B cell (primary cell): ENCODE data around the gene ZNF611. TPM values are rescaled to one million over a fixed set of nuclear protein-coding genes. Genes with fewer than 3 reads are reported as not detected.
"Not testable (repeated sequence)": the region's sequence is repeated elsewhere in the genome, so short reads cannot be mapped to it uniquely, and the experiment has no call there.

Source experiments
- ATAC-seq: fragments of 200-7000 bp; cut with Tn5 transposase; one replicate; pipeline ENCODE4 v1.10.0; 2021; ENCODE audit warnings: low read depth, mild to moderate bottlenecking, moderate number of reproducible peaks, moderate library complexity
- CTCF ChIA-PET: fragments of 350-600 bp; sonication (Branson Sonifier 250); formaldehyde crosslinking; loops from one replicate; lab custom pipeline; 2021; ENCODE audit warnings: antibody characterized with exemption, inconsistent platforms; lab: Charles Lee
- POLR2A ChIA-PET: fragments of 350-600 bp; sonication (Branson Sonifier 250); formaldehyde crosslinking; loops from one replicate; lab custom pipeline; 2021; ENCODE audit warnings: antibody characterized with exemption; lab: Charles Lee
- DNase-seq: peaks from one replicate; pipeline ENCODE4 v3.0.0; 2013
- H2AFZ ChIP-seq: 2 replicates; pipeline ENCODE4 v1.6.1; 2012; ENCODE audit warnings: mild to moderate bottlenecking, low read depth, low read length; ENCODE audit not compliant: insufficient read depth, poor library complexity, severe bottlenecking
- H3K27ac ChIP-seq, 2 donors: 1 replicate in 1 of 2; 2 replicates in 1 of 2; pipeline ENCODE4 v1.5.1; 2012 to 2013; ENCODE audit warnings: low read length in 2 of 2, mild to moderate bottlenecking in 2 of 2, moderate library complexity in 1 of 2
- H3K27me3 ChIP-seq, 4 experiments: fragments of 200-600 bp in 1 of 4; sonication (generic) in 1 of 4; replicated peaks in 1 of 4; 1 replicate in 2 of 4; 2 replicates in 2 of 4; pipeline versions ENCODE4 v1.6.1 to v1.7.0; 2013 to 2016; ENCODE audit warnings: low read length in 3 of 4, mild to moderate bottlenecking in 2 of 4, mixed read lengths in 1 of 4, moderate library complexity in 1 of 4; ENCODE audit not compliant: insufficient read depth in 4 of 4, control insufficient read depth in 3 of 4; ENCODE audit errors: control extremely low read depth in 1 of 4
- H3K36me3 ChIP-seq, 2 experiments: replicated peaks in 1 of 2; 1 replicate in 1 of 2; 2 replicates in 1 of 2; pipeline versions ENCODE4 v1.6.1 to v1.7.1; 2013; ENCODE audit warnings: low read length in 1 of 2; ENCODE audit not compliant: insufficient read depth in 2 of 2, control insufficient read depth in 1 of 2; ENCODE audit errors: control extremely low read depth in 1 of 2, extremely low read depth in 1 of 2
- H3K4me1 ChIP-seq, 2 donors: fragments of 200-600 bp in 1 of 2; sonication (generic) in 1 of 2; 1 replicate in 1 of 2; 2 replicates in 1 of 2; pipeline versions ENCODE4 v1.5.1 to v1.6.1; 2013 to 2017; ENCODE audit warnings: low read length in 2 of 2; ENCODE audit not compliant: control insufficient read depth in 2 of 2, insufficient read depth in 2 of 2
- H3K4me2 ChIP-seq: replicated peaks from 2 replicates; pipeline ENCODE3; 2012; ENCODE audit warnings: mild to moderate bottlenecking, low read depth, low read length; ENCODE audit not compliant: poor library complexity, severe bottlenecking
- H3K4me3 ChIP-seq, 5 experiments: fragments of 200-600 bp in 1 of 5; sonication (generic) in 1 of 5; 1 replicate in 3 of 5; 2 replicates in 2 of 5; pipeline versions ENCODE4 v1.5.1 to v1.7.0; 2011 to 2016; ENCODE audit warnings: low read length in 4 of 5, mild to moderate bottlenecking in 4 of 5, low read depth in 2 of 5, control low read depth in 1 of 5, moderate library complexity in 1 of 5; ENCODE audit not compliant: insufficient read depth in 1 of 5; ENCODE audit errors: control extremely low read depth in 1 of 5, extremely low read depth in 1 of 5
- H3K79me2 ChIP-seq: fragments of 200-600 bp; sonication (generic); one replicate; pipeline ENCODE4 v1.6.0; 2016; ENCODE audit warnings: low read length; ENCODE audit not compliant: control insufficient read depth, insufficient read depth
- H3K9ac ChIP-seq: fragments of 200-600 bp; sonication (generic); 2 replicates; pipeline ENCODE4 v1.6.1; 2017; ENCODE audit warnings: mild to moderate bottlenecking, low read length, moderate library complexity
- H3K9me3 ChIP-seq, 3 donors: one replicate each; pipeline versions ENCODE4 v1.6.1 to v1.7.1; 2013; ENCODE audit warnings: low read length in 2 of 3; ENCODE audit not compliant: control insufficient read depth in 2 of 3, insufficient read depth in 1 of 3; ENCODE audit errors: control extremely low read depth in 1 of 3
- H4K20me1 ChIP-seq: 2 replicates; pipeline ENCODE4 v1.6.0; 2012; ENCODE audit warnings: mild to moderate bottlenecking, low read length; ENCODE audit not compliant: insufficient read depth, control insufficient read depth, poor library complexity, severe bottlenecking
- H3K27ac Mint-ChIP-seq: one replicate; pipeline ENCODE4 v1.8.0; 2021; ENCODE audit warnings: mixed read lengths
- H3K27me3 Mint-ChIP-seq: one replicate; pipeline ENCODE4 v1.8.0; 2021; ENCODE audit warnings: mixed read lengths
- H3K4me1 Mint-ChIP-seq: one replicate; pipeline ENCODE4 v1.8.0; 2021; ENCODE audit warnings: mixed read lengths
- H3K4me3 Mint-ChIP-seq: one replicate; pipeline ENCODE4 v1.8.0; 2021; ENCODE audit warnings: mixed read lengths
- H3K9me3 Mint-ChIP-seq: one replicate; pipeline ENCODE4 v1.8.0; 2022; ENCODE audit warnings: mixed read lengths; ENCODE audit not compliant: insufficient read depth
- CTCF ChIP-seq: fragments of 200-600 bp; IDR thresholded peaks from one replicate; pipeline ENCODE4 v1.8.0; 2022; ENCODE audit warnings: antibody characterized with exemption, mild to moderate bottlenecking
- EZH2 ChIP-seq: IDR thresholded peaks from 2 replicates; pipeline ENCODE4 v1.6.1; 2012; ENCODE audit warnings: borderline replicate concordance, low read depth, mild to moderate bottlenecking, moderate library complexity, low read length; ENCODE audit not compliant: insufficient read depth, poor library complexity, severe bottlenecking
- WGBS: methylation state at CpG from one replicate; pipeline ENCODE4 v1.1.5; 2013; ENCODE audit warnings: missing lambda C conversion rate; ENCODE audit not compliant: insufficient coverage; 5-methylcytosine and 5-hydroxymethylcytosine counted together
- intact Hi-C: fragments of 100-400 bp; cut with micrococcal nuclease; formaldehyde crosslinking; loops from one replicate; pipeline ENCODE4 v1.10.0; 2022
- polyA plus RNA-seq: library from polyadenylated mRNA; depleted of rRNA; stranded (reverse); fragments of >200 nt; gene quantifications from 2 replicates; pipeline ENCODE4 v1.2.3, GENCODE V29; 2012
- total RNA-seq, 2 donors: library from RNA; stranded (reverse); fragments of 120-200 nt in 1 of 2; gene quantifications; 1 replicate in 1 of 2; 2 replicates in 1 of 2; pipeline versions ENCODE4 v1.2.3 to v1.2.4, GENCODE V29; 2013 to 2022

The ZNF611 gene
- total and polyA plus RNA-seq, 2 donors (not counting 1 experiment from before 2014, with no cell fraction given), result 10.2 to 51.5 TPM

- no peaks in the 10 kb centered on the region for H3K36me3 ChIP-seq
- no peaks in the 10 kb centered on the region for H4K20me1 ChIP-seq
- no peak overlapping the region for H3K4me3 ChIP-seq
- ATAC-seq (no peak), DNase-seq (no peak)
- no peak overlapping the region for H3K27ac Mint-ChIP-seq
- no peak overlapping the region for H3K4me3 Mint-ChIP-seq
- TF ChIP-seq EZH2 (no peak), CTCF (no peak)
- peaks cover 3% of the 10 kb centered on the region for H3K79me2 ChIP-seq
- H3K4me1 Mint-ChIP-seq, result peaks cover 8% of the 10 kb centered on the region
- POLR2A ChIA-PET, result interaction anchor here (0.7 kb wide), 2 partner anchors 94 to 349 kb away, joined by 4 to 6 read pairs; no protein-coding TSS in a partner anchor
- peaks cover 4 to 5% of the 10 kb centered on the region in 2 donors for H3K4me1 ChIP-seq
- intact Hi-C loops, result no loop called here
- WGBS, result no CpG with 5 or more reads among the region's 1 CpG
- H3K27me3 ChIP-seq, result no peaks in the 10 kb centered on the region
- peaks cover 0 to 37% (median 0%) of the 10 kb centered on the region in 3 donors for H3K9me3 ChIP-seq
- no peak overlapping the region for H3K27ac ChIP-seq
- H3K27me3 Mint-ChIP-seq, result no peaks in the 10 kb centered on the region
- no peak overlapping the region for H3K4me2 ChIP-seq
- CTCF ChIA-PET, result no interaction called here
- H3K9me3 Mint-ChIP-seq, result peaks cover 8% of the 10 kb centered on the region
- H3K9ac ChIP-seq, result no peak overlapping the region
- H2AFZ ChIP-seq, result no peak overlapping the region
Measured at GRCh38 chr19:52695996-52696395, 38.8 kb downstream of the ZNF611 start.

GRCh38 chr19:52694921-52695320 is 39.9 kb downstream of the ZNF611 start:
- intact Hi-C loops, result no loop called here
- 93% methylated on average over 3 of the region's 11 CpGs for WGBS
- peaks cover 6 to 9% of the 10 kb centered on the region in 2 donors for H3K4me1 ChIP-seq
- H3K4me3 ChIP-seq, result no peak overlapping the region
- Mint-ChIP-seq H3K27ac (no peak overlapping the region), H3K4me3 (no peak overlapping the region), H3K9me3 (peaks cover 5% of the 10 kb centered on the region), H3K4me1 (peaks cover 14% of the 10 kb centered on the region), H3K27me3 (no peaks in the 10 kb centered on the region)
- H3K4me2 ChIP-seq, result no peak overlapping the region
- ChIA-PET CTCF (no interaction called here), POLR2A (no interaction called here)
- TF ChIP-seq CTCF, result no peak
- TF ChIP-seq EZH2, result no peak
- H4K20me1 ChIP-seq, result no peaks in the 10 kb centered on the region
- no peak overlapping the region for H3K27ac ChIP-seq
- no peak overlapping the region for H2AFZ ChIP-seq
- DNase-seq, result no peak
- H3K9me3 ChIP-seq, result peaks cover 0 to 29% (median 0%) of the 10 kb centered on the region in 3 donors
- no peaks in the 10 kb centered on the region for H3K27me3 ChIP-seq
- H3K36me3 ChIP-seq, result no peaks in the 10 kb centered on the region
- no peak for ATAC-seq
- no peak overlapping the region for H3K9ac ChIP-seq
- peaks cover 11% of the 10 kb centered on the region for H3K79me2 ChIP-seq

GRCh38 chr19:52694281-52694680 is 40.6 kb downstream of the ZNF611 start:
- H3K27me3 Mint-ChIP-seq, H3K27ac ChIP-seq, H3K27ac Mint-ChIP-seq, H3K36me3 ChIP-seq, H2AFZ ChIP-seq, H3K4me3 Mint-ChIP-seq, H3K27me3 ChIP-seq, intact Hi-C loops, CTCF ChIA-PET, ATAC-seq, H3K9ac ChIP-seq, H3K4me3 ChIP-seq, H4K20me1 ChIP-seq, H3K9me3 Mint-ChIP-seq, POLR2A ChIA-PET, H3K4me2 ChIP-seq: not testable (repeated sequence)
- 33% methylated on average over 1 of the region's 3 CpGs for WGBS
- Histone ChIP-seq H3K4me1 (peaks cover 10 to 15% of the 10 kb centered on the region in 2 donors), H3K79me2 (peaks cover 11% of the 10 kb centered on the region), H3K9me3 (peaks cover 0 to 26% (median 0%) of the 10 kb centered on the region in 3 donors)
- H3K4me1 Mint-ChIP-seq, result peaks cover 18% of the 10 kb centered on the region
- peak; percentile 35 for DNase-seq
